Panc1 (cell line): ENCODE measurements around the gene QKI. TPM values are rescaled to one million over a fixed set of nuclear protein-coding genes. Genes with fewer than 3 reads are reported as not detected.

Experiments
- ATAC-seq: fragments of 200-7000 bp; cut with Tn5 transposase; 2 replicates; pipeline ENCODE4 v1.9.1; 2020; ENCODE audit warnings: mild to moderate bottlenecking, moderate library complexity
- BruUV-seq: library from RNA; stranded (reverse); fragments of 400-500 nt; replicated peaks from 2 replicates; lab custom pipeline; 2021; lab: Mats Ljungman, UMichigan
- CTCF ChIA-PET: fragments of 300-600 bp; sonication (Branson Sonifier 250); formaldehyde crosslinking; loops from one replicate; lab custom pipeline; 2022; ENCODE audit warnings: antibody characterized with exemption; lab: Charles Lee
- POLR2A ChIA-PET: fragments of 300-600 bp; sonication (Branson Sonifier 250); formaldehyde crosslinking; loops from one replicate; lab custom pipeline; 2022; ENCODE audit warnings: antibody characterized with exemption; lab: Charles Lee
- DNase-seq: peaks from one replicate; pipeline ENCODE4 v3.0.0-alpha.2; 2010; ENCODE audit warnings: low read depth, low spot score
- H3K27ac ChIP-seq: 2 replicates; pipeline ENCODE4 v1.5.1; 2011; ENCODE audit warnings: mild to moderate bottlenecking, low read length, inconsistent platforms
- H3K27me3 ChIP-seq: fragments of 200-500 bp; sonication (Bioruptor generic); 2 replicates; pipeline ENCODE4 v1.6.0; 2014; ENCODE audit warnings: low read length, inconsistent platforms; ENCODE audit not compliant: control insufficient read depth, insufficient read depth
- H3K36me3 ChIP-seq: fragments of 200-500 bp; sonication (Bioruptor generic); 2 replicates; pipeline ENCODE4 v1.5.1; 2014; ENCODE audit warnings: inconsistent platforms, mild to moderate bottlenecking, low read length, moderate library complexity; ENCODE audit not compliant: control insufficient read depth, insufficient read depth
- H3K4me1 ChIP-seq: 2 replicates; pipeline ENCODE4 v1.5.1; 2011; ENCODE audit warnings: inconsistent platforms, mild to moderate bottlenecking, low read length, moderate library complexity; ENCODE audit not compliant: control insufficient read depth, insufficient read depth
- H3K4me3 ChIP-seq, 2 experiments: 2 replicates each; pipeline ENCODE4 v1.5.1; 2011 to 2012; ENCODE audit warnings: low read depth in 2 of 2, low read length in 2 of 2, mild to moderate bottlenecking in 2 of 2, inconsistent platforms in 1 of 2, moderate library complexity in 1 of 2
- H3K9me3 ChIP-seq: fragments of 200-500 bp; sonication (Bioruptor generic); 2 replicates; pipeline ENCODE4 v1.5.1; 2014; ENCODE audit warnings: low read depth, mild to moderate bottlenecking, inconsistent platforms, low read length, moderate library complexity; ENCODE audit not compliant: control insufficient read depth, insufficient read depth
- POLR2AphosphoS5 ChIP-seq: IDR thresholded peaks from 2 replicates; pipeline ENCODE4 v1.6.1; 2012; ENCODE audit warnings: mild to moderate bottlenecking, low read depth, low read length, moderate library complexity
- SIN3A ChIP-seq: IDR thresholded peaks from 2 replicates; pipeline ENCODE4 v1.6.1; 2012; ENCODE audit warnings: low read depth, mild to moderate bottlenecking, low read length, moderate library complexity, borderline replicate concordance; ENCODE audit not compliant: insufficient read depth
- TCF7L2 ChIP-seq: IDR thresholded peaks from 2 replicates; pipeline ENCODE4 v1.6.1; 2011; ENCODE audit warnings: mild to moderate bottlenecking, low read depth, low read length, inconsistent platforms
- in situ Hi-C: cut with HindIII; loops from 2 replicates; pipeline ENCODE4 v1.10.0; 2016; ENCODE audit warnings: low sequenced_read_pairs, low pct_unique_long_range_greater_than_20kb
- intact Hi-C: fragments of 100-400 bp; cut with micrococcal nuclease; formaldehyde crosslinking; loops from one replicate; pipeline ENCODE4 v1.10.0; 2022; ENCODE audit not compliant: unreplicated experiment
- total RNA-seq: library from RNA; stranded (reverse); gene quantifications from one replicate; pipeline ENCODE4 v1.2.1, GENCODE V29; 2021; ENCODE audit not compliant: unreplicated experiment
- TF ChIP-seq, protein P1 (sequence below), 2 experiments: IDR thresholded peaks; 2 replicates each; pipeline ENCODE4 v1.6.1; 2011 to 2012; ENCODE audit warnings: low read depth in 2 of 2, control low read depth in 1 of 2, low read length in 1 of 2, mild to moderate bottlenecking in 1 of 2, moderate library complexity in 1 of 2; ENCODE audit not compliant: insufficient read depth in 1 of 2
- TF ChIP-seq, protein P2 (sequence below): fragments of 450-650 bp; IDR thresholded peaks from 2 replicates; pipeline ENCODE4 v1.5.1; 2017; ENCODE audit warnings: mild to moderate bottlenecking

The QKI gene
- total RNA-seq, 1 experiment from 2014 or later: 176 TPM

DNA sequence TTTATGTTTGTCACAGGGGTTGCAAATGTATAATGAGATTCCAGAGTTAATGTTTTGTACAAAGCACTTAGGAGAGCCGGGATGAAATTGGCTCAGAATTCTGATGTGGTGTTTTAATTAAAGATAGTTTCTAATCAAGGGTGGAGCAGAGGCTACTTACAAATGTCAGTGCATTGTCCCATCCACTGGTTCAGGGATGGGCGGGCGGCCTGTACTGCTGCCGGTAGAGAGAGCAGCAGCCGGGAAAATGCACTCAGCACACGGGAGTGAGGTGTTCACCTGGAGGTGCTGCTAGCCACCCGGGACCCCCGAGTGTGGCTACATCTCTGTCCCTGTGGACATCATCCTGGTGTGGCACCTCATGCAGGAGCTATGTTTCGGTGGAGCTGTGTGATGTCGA, 193.3 kb downstream of the QKI start:
- Histone ChIP-seq H3K9me3 (no peaks in the 10 kb centered on the region), H3K27ac (no peak overlapping the region), H3K27me3 (no peaks in the 10 kb centered on the region), H3K4me3 (no peak overlapping the region), H3K4me1 (no peaks in the 10 kb centered on the region), H3K36me3 (no peaks in the 10 kb centered on the region)
- ChIA-PET CTCF (no interaction called here), POLR2A (no interaction called here)
- no TSS peak for BruUV-seq
- in situ Hi-C loops (no loop called here), intact Hi-C loops (no loop called here)
- ATAC-seq (no peak), DNase-seq (no peak)
- TF ChIP-seq SIN3A (no peak), TCF7L2 (no peak), POLR2AphosphoS5 (no peak)
- TF ChIP-seq, protein P1, sequence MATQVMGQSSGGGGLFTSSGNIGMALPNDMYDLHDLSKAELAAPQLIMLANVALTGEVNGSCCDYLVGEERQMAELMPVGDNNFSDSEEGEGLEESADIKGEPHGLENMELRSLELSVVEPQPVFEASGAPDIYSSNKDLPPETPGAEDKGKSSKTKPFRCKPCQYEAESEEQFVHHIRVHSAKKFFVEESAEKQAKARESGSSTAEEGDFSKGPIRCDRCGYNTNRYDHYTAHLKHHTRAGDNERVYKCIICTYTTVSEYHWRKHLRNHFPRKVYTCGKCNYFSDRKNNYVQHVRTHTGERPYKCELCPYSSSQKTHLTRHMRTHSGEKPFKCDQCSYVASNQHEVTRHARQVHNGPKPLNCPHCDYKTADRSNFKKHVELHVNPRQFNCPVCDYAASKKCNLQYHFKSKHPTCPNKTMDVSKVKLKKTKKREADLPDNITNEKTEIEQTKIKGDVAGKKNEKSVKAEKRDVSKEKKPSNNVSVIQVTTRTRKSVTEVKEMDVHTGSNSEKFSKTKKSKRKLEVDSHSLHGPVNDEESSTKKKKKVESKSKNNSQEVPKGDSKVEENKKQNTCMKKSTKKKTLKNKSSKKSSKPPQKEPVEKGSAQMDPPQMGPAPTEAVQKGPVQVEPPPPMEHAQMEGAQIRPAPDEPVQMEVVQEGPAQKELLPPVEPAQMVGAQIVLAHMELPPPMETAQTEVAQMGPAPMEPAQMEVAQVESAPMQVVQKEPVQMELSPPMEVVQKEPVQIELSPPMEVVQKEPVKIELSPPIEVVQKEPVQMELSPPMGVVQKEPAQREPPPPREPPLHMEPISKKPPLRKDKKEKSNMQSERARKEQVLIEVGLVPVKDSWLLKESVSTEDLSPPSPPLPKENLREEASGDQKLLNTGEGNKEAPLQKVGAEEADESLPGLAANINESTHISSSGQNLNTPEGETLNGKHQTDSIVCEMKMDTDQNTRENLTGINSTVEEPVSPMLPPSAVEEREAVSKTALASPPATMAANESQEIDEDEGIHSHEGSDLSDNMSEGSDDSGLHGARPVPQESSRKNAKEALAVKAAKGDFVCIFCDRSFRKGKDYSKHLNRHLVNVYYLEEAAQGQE (IDR thresholded peaks at IDR 0.05; ENCODE audit: insufficient read depth in 1 of 2, low read depth in 2 of 2, low read length in 1 of 2): no peak
- TF ChIP-seq, protein P2, sequence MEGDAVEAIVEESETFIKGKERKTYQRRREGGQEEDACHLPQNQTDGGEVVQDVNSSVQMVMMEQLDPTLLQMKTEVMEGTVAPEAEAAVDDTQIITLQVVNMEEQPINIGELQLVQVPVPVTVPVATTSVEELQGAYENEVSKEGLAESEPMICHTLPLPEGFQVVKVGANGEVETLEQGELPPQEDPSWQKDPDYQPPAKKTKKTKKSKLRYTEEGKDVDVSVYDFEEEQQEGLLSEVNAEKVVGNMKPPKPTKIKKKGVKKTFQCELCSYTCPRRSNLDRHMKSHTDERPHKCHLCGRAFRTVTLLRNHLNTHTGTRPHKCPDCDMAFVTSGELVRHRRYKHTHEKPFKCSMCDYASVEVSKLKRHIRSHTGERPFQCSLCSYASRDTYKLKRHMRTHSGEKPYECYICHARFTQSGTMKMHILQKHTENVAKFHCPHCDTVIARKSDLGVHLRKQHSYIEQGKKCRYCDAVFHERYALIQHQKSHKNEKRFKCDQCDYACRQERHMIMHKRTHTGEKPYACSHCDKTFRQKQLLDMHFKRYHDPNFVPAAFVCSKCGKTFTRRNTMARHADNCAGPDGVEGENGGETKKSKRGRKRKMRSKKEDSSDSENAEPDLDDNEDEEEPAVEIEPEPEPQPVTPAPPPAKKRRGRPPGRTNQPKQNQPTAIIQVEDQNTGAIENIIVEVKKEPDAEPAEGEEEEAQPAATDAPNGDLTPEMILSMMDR: no peak

DNA sequence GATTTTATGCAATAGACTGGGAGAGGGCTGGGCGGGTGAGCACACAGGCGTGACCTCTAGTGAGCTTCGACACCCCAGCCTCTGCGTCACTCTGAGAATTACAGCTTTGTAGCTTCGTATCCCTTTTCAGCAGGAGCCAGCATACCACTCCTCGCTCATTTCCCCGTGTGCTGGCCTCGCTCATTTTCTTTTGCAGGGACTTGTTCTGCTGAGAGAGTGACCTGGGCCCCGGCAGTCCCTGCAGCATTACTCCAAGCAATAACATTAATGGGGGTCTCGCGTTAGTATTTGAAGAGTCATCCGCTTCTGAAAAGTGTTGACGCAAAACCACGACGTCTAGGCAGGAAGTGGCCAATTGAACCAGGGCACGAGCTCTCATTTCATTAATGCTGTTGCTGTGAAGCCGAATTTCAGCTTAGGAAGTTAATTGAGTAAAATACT, 193.7 kb downstream of the QKI start:
- POLR2A ChIA-PET: no interaction called here
- Histone ChIP-seq H3K4me1 (no peaks in the 10 kb centered on the region), H3K27me3 (no peaks in the 10 kb centered on the region), H3K36me3 (no peaks in the 10 kb centered on the region), H3K9me3 (no peaks in the 10 kb centered on the region), H3K27ac (no peak overlapping the region), H3K4me3 (no peak overlapping the region)
- no peak for TF ChIP-seq TCF7L2
- TF ChIP-seq SIN3A: no peak
- TF ChIP-seq, protein P1 (IDR thresholded peaks at IDR 0.05; ENCODE audit: insufficient read depth in 1 of 2, low read depth in 2 of 2, low read length in 1 of 2): no peak
- TF ChIP-seq, protein P2: no peak
- no peak for TF ChIP-seq POLR2AphosphoS5
- CTCF ChIA-PET: no interaction called here
- in situ Hi-C loops: no loop called here
- ATAC-seq (no peak), DNase-seq (no peak)
- intact Hi-C loops: no loop called here
- no TSS peak for BruUV-seq
